SK-MEL-5 (cell line): Measurements from ENCODE around the gene LRRC66. TPM values are rescaled to one million over a fixed set of nuclear protein-coding genes. Genes with fewer than 3 reads are reported as not detected.

ENCODE experiments used
- DNase-seq: peaks from one replicate; pipeline ENCODE4 v3.0.0-alpha.2; 2016; ENCODE audit warnings: low read depth, low spot score
- in situ Hi-C: cut with HindIII; loops from 2 replicates; pipeline ENCODE4 v1.10.0; 2016; ENCODE audit warnings: low sequenced_read_pairs, high pct_unique_total_duplicates, low pct_unique_long_range_greater_than_20kb
- polyA plus RNA-seq, 2 experiments: library from polyadenylated mRNA; depleted of rRNA; stranded (reverse); fragments of >200 nt; gene quantifications; 2 replicates each; pipeline ENCODE4 v1.2.3, GENCODE V29; 2015
- total RNA-seq: library from RNA; depleted of rRNA; stranded (reverse); fragments of >200 nt; shearing (Covaris generic); gene quantifications from 2 replicates; pipeline ENCODE4 v1.2.3, GENCODE V29; 2014; rRNA removed

Gene LRRC66
- total RNA-seq = not detected in 2 replicates
- polyA plus RNA-seq (2015; cell fraction: cytosol; rRNA removed) = not detected in 2 replicates
- polyA plus RNA-seq (2015; cell fraction: nucleus; rRNA removed) = 0.38 TPM in 1 of 2 replicates, not detected in the other

GRCh38 chr4:52019936-52020657 is at the start of gene LRRC66:
Gene LRRC66, minus strand, starts transcription at chr4:52020363. Its CDS starts 2,750 bp downstream, at chr4:52017613.
- in situ Hi-C loops = no loop called here
- no peak for DNase-seq

GRCh38 chr4:52069571-52069970 is 49.4 kb upstream of the LRRC66 start:
- no peak for DNase-seq
- in situ Hi-C loops = no loop called here

GRCh38 chr4:52059372-52059771 is 39.2 kb upstream of the LRRC66 start:
- in situ Hi-C loops = no loop called here
- DNase-seq = no peak

- no peak for DNase-seq
- in situ Hi-C loops = no loop called here
Observed at GRCh38 chr4:52058275-52058674, 38.1 kb upstream of the LRRC66 start.

GRCh38 chr4:52057196-52057595 is 37.0 kb upstream of the LRRC66 start:
- in situ Hi-C loops = no loop called here
- DNase-seq = no peak

- DNase-seq = no peak
- in situ Hi-C loops = no loop called here
Observed at GRCh38 chr4:52054254-52054653, 34.1 kb upstream of the LRRC66 start.

GRCh38 chr4:52052475-52052780 is 32.3 kb upstream of the LRRC66 start:
- DNase-seq = no peak
- in situ Hi-C loops = no loop called here

GRCh38 chr4:52051615-52052474 is 31.7 kb upstream of the LRRC66 start:
- in situ Hi-C loops = no loop called here
- no peak for DNase-seq

GRCh38 chr4:52051213-52051614 is 31.1 kb upstream of the LRRC66 start, which contains the start of gene SPATA18:
Gene SPATA18, plus strand, starts transcription at chr4:52051304. Its CDS starts 401 bp downstream, at chr4:52051705.
- in situ Hi-C loops = no loop called here
- DNase-seq = no peak

GRCh38 chr4:52049266-52049665 is 29.1 kb upstream of the LRRC66 start:
- DNase-seq = no peak
- in situ Hi-C loops = no loop called here

- in situ Hi-C loops = no loop called here
- DNase-seq = no peak
Observed at GRCh38 chr4:52045028-52045427, 24.9 kb upstream of the LRRC66 start.

GRCh38 chr4:52038103-52038912 is 18.1 kb upstream of the LRRC66 start, which contains the start of gene SGCB:
Gene SGCB, minus strand, starts transcription at chr4:52038299. Its CDS starts 40 bp downstream, at chr4:52038259.
- DNase-seq = peak; percentile 37
- in situ Hi-C loops = no loop called here

GRCh38 chr4:52037689-52038102 is 17.5 kb upstream of the LRRC66 start:
- peak; percentile 10 for DNase-seq
- in situ Hi-C loops = no loop called here

- in situ Hi-C loops = no loop called here
- DNase-seq = no peak
Observed at GRCh38 chr4:52036886-52037530, 16.8 kb upstream of the LRRC66 start.

- DNase-seq = no peak
- in situ Hi-C loops = no loop called here
Observed at GRCh38 chr4:52035190-52035589, 15.0 kb upstream of the LRRC66 start.

GRCh38 chr4:52032005-52032404 is 11.8 kb upstream of the LRRC66 start:
- in situ Hi-C loops = no loop called here
- no peak for DNase-seq

- no peak for DNase-seq
- in situ Hi-C loops = no loop called here
Observed at GRCh38 chr4:52028970-52029369, 8.8 kb upstream of the LRRC66 start.
